ENCODE measurements around the gene KIF26A.

DNA sequence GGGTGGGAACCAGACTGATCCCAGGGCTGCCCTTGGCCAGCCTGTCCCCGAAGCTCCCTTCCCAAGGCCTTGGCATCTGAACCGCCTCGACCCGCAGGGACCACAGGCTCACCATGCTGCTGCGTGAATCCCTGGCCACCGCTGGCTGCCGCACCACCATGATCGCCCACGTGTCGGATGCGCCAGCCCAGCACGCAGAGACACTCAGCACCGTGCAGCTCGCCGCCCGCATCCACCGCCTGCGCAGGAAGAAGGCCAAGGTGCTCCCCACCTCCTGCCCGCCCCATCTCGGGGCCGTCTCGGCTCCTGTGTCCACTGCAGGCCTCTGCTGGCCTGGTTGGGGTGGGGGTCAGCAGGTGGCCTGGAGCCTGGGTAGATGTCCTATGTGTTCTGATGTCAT, 35.7 kb downstream of the KIF26A start:
- TF ChIP-seq, protein P1, sequence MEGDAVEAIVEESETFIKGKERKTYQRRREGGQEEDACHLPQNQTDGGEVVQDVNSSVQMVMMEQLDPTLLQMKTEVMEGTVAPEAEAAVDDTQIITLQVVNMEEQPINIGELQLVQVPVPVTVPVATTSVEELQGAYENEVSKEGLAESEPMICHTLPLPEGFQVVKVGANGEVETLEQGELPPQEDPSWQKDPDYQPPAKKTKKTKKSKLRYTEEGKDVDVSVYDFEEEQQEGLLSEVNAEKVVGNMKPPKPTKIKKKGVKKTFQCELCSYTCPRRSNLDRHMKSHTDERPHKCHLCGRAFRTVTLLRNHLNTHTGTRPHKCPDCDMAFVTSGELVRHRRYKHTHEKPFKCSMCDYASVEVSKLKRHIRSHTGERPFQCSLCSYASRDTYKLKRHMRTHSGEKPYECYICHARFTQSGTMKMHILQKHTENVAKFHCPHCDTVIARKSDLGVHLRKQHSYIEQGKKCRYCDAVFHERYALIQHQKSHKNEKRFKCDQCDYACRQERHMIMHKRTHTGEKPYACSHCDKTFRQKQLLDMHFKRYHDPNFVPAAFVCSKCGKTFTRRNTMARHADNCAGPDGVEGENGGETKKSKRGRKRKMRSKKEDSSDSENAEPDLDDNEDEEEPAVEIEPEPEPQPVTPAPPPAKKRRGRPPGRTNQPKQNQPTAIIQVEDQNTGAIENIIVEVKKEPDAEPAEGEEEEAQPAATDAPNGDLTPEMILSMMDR (IDR thresholded peaks at IDR 0.05; ENCODE audit: low read depth, low read length), result no peak
- no peak for TF ChIP-seq EZH2phosphoT487 (IDR thresholded peaks at IDR 0.05; ENCODE audit: low read depth)

Data from OCI-LY3 (cell line).